Activated T-cell treated with anti-CD3 and anti-CD28 coated beads, Interleukin-2, amount 50 U/mL, for 24 hours (primary cell): ENCODE measurements around the gene ECHS1.
"Not testable (repeated sequence)": the region's sequence is repeated elsewhere in the genome, so short reads cannot be mapped to it uniquely, and the experiment has no call there.

Experiments
- DNase-seq: peaks from one replicate; pipeline ENCODE4 v3.0.0-alpha.2; 2020
- H3K27ac Mint-ChIP-seq: 2 replicates; pipeline ENCODE4 v1.8.0; 2020; ENCODE audit warnings: mild to moderate bottlenecking, mixed read lengths
- H3K27me3 Mint-ChIP-seq: 2 replicates; pipeline ENCODE4 v1.8.0; 2020; ENCODE audit warnings: mixed read lengths
- H3K36me3 Mint-ChIP-seq: 2 replicates; pipeline ENCODE4 v1.8.0; 2020; ENCODE audit warnings: low read depth, mixed read lengths
- H3K4me1 Mint-ChIP-seq: 2 replicates; pipeline ENCODE4 v1.8.0; 2020; ENCODE audit warnings: low read depth, mixed read lengths
- H3K4me3 Mint-ChIP-seq: 2 replicates; pipeline ENCODE4 v1.8.0; 2020; ENCODE audit warnings: mild to moderate bottlenecking, moderate library complexity, mixed read lengths
- H3K9me3 Mint-ChIP-seq: 2 replicates; pipeline ENCODE4 v1.8.0; 2020; ENCODE audit warnings: mixed read lengths

The ECHS1 gene

DNA sequence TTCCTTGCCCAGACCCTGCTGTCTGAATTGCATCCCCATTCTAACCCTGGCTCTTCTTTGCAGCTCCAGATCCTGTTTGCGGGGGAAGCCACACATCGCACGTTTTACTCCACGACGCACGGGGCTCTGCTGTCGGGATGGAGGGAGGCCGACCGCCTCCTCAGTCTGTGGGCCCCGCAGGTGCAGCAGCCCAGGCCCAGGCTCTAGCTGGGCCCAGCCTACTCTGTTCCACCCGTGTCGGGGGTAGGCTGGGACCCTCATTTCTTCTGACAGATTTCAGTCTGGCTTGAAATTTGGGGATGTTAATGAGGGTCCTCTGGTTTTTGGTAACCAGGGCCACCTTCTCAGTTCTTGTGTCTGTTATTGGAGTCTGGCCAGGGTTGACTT, 18.1 kb upstream of the ECHS1 start:
- H3K27me3 Mint-ChIP-seq: no peaks in the 10 kb centered on the region
- H3K9me3 Mint-ChIP-seq: no peaks in the 10 kb centered on the region
- no peak for DNase-seq
- H3K27ac Mint-ChIP-seq: peak overlapping the region; percentile 97
- peaks cover 64% of the 10 kb centered on the region for H3K4me1 Mint-ChIP-seq
- H3K36me3 Mint-ChIP-seq: peaks cover 19% of the 10 kb centered on the region
- peak overlapping the region; percentile 2 for H3K4me3 Mint-ChIP-seq

DNA sequence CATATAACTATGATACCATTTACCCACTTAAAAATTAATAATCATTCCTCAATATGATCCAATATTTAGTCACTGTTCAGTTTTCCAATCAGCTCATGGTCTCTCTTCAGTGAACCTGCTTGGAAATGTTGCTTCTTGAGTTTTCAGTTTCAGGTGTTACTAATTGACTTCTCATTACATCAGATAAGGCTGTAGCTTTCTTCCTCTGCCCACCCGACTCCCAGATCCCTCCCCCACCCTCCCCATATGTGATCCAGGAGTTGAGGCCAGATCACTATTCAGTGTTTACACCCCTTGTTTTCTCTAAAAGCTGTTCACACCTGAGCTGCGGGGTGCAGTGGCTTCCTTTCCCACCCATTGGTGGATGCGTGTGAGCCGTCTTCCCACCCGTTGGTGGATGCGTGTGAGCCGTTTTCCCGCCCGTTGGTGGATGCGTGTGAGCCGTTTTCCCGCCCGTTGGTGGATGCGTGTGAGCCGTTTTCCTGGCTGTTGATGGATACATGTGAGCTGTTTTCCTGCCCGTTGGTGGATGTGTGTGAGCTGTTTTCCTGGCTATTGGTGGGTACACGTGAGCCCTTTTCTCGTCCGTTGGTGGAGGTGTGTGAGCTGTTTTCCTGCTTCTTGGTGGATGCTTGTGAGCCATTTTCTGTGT, 17.6 kb upstream of the ECHS1 start:
- H3K36me3 Mint-ChIP-seq: peaks cover 16% of the 10 kb centered on the region
- H3K9me3 Mint-ChIP-seq: no peaks in the 10 kb centered on the region
- peak; percentile 46 for DNase-seq
- peak overlapping the region; percentile 97 for H3K27ac Mint-ChIP-seq
- peaks cover 58% of the 10 kb centered on the region for H3K4me1 Mint-ChIP-seq
- no peaks in the 10 kb centered on the region for H3K27me3 Mint-ChIP-seq
- peak overlapping the region; percentile 63 for H3K4me3 Mint-ChIP-seq

DNA sequence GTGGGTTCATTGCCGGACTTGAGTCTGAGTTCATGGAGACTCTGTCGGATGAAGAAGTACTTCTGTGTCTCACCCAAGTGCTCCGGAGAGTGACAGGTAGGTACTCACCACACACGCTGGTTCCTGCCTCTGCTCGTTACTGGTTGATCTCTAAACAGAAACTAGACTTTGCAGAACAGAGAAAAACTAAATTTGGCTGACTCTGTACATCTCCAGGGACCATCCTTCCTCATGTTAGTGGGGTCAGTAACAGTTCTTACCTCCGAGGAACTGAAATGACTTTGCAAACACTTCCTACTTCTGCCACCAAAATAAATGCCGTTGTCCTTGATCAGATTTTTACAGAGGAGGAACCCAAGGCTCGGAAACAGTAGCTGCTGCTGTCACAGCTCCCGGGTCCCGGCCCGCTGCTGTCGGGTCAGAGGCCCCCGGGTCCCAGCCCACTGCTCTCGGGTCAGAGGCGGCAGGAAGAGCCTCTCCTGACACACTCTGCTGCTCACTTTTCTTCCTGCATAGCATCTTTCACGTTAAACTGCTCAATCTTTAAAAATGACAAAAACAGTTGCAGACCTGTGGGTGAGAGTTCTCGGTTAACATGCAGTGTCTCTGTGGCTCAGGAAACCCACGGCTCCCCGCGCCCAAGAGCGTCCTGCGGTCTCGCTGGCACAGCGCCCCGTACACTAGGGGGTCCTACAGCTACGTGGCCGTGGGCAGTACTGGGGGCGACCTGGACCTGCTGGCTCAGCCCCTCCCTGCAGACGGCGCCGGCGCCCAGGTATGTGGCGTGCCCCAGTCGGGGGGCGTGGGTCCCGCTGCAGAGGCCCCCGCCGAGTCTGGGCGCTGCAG, 16.0 kb upstream of the ECHS1 start:
- peaks cover 7% of the 10 kb centered on the region for H3K36me3 Mint-ChIP-seq
- no peaks in the 10 kb centered on the region for H3K27me3 Mint-ChIP-seq
- peaks cover 48% of the 10 kb centered on the region for H3K4me1 Mint-ChIP-seq
- no peaks in the 10 kb centered on the region for H3K9me3 Mint-ChIP-seq
- peak overlapping the region; percentile 93 for H3K27ac Mint-ChIP-seq
- peak overlapping the region; percentile 80 for H3K4me3 Mint-ChIP-seq
- peak; percentile 63 for DNase-seq

DNA sequence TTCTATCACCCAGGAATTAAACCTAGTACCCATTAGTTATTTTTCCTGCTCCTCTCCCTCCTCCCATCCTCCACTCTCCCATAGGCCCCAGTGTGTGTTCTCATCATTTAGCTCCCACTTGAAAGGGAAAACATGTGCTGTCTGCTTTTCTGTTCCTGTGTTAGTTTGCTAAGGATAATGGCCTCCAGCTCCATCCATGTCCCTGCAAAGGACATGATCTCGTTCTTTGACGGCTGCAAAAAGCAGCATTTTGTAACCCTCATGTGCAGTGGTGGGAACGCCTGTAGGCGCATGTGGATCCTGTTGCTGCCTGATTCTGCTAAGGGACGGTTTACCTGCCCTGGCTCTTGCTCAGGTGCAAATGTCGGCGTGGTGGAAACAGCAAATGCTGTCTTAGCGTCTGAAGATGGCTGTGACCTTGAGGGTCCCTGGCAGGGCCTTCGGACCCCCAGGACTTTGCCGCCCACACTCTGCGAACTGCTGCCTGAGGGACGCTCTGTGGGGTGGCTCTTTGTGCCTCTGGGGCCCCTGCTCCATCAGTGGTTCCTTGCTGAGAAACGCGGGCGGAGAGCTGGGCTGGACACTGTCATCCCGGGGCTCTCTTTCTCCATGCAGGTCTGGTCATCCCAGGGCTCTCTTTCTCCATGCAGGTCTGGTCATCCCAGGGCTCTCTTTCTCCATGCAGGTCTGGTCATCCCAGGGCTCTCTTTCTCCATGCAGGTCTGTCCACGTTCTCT, 15.2 kb upstream of the ECHS1 start:
- DNase-seq: peak; percentile 22
- Mint-ChIP-seq H3K4me1 (peaks cover 45% of the 10 kb centered on the region), H3K4me3 (peak overlapping the region; percentile 80), H3K27me3 (no peaks in the 10 kb centered on the region), H3K9me3 (no peaks in the 10 kb centered on the region), H3K27ac (peak overlapping the region; percentile 93), H3K36me3 (peaks cover 8% of the 10 kb centered on the region)

DNA sequence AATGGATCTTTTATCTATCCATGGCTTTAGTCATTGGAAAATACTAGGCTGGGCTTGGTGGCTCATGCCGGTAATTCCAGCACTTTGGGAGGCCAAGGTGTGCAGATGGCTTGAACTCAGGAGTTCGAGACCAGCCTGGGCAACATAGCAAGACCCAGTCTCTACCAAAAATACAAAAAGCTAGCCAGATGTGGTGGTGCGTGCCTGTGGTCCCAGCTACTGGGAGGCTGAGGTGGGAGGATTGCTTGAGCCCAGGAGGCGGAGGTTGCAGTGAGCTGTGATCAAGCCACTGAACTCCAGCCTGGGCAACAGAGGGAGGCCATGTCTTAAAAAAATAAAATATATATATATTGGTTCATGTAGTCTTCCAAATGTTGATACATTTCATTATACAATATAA, 13.8 kb upstream of the ECHS1 start:
- H3K4me1 Mint-ChIP-seq: peaks cover 39% of the 10 kb centered on the region
- not testable (repeated sequence) for H3K36me3 Mint-ChIP-seq, H3K27me3 Mint-ChIP-seq, H3K27ac Mint-ChIP-seq, H3K4me3 Mint-ChIP-seq, H3K9me3 Mint-ChIP-seq
- DNase-seq: peak; percentile 14

DNA sequence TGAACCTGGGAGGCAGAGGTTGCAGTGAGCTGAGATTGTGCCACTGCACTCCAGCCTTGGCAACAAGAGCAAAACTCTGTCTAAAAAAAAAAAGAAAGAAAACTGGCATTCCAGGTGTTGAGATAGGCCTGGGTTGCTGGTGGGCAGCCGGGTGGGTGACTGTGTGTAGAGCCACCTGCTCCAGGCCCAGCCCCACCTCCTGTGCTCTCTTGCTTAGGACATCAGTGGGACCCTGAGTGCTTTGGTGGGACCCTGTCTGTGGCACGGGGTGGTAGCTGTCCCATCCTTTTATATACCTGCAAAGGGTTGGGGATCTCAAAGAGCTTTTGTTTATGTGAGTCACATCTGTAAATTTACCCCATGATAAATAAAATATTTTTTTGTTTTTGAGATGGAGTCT, 12.1 kb upstream of the ECHS1 start:
- H3K9me3 Mint-ChIP-seq: no peaks in the 10 kb centered on the region
- no peak for DNase-seq
- H3K36me3 Mint-ChIP-seq: peaks cover 8% of the 10 kb centered on the region
- no peak overlapping the region for H3K27ac Mint-ChIP-seq
- no peaks in the 10 kb centered on the region for H3K27me3 Mint-ChIP-seq
- peaks cover 24% of the 10 kb centered on the region for H3K4me1 Mint-ChIP-seq
- no peak overlapping the region for H3K4me3 Mint-ChIP-seq

DNA sequence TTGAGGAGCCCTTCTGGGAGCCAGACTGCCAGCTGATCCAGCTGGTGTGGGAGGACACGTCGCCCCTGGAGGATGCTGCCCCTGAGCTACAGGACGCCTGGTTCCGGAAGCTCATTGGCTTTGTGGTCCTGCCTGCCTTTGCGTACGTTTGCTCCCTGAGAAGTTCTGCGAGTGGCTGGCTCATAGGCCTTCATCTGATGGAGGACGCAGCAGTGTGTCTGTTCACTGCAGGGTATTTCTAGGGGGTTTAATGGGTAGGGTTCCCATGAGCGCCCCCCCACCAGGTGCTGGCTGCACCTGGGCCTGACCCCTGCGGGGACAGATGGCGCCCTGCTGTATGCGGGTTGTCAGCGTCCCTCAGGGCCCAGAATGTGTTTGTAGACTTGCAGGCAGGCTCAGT, 10.9 kb upstream of the ECHS1 start:
- peaks cover 8% of the 10 kb centered on the region for H3K36me3 Mint-ChIP-seq
- no peak overlapping the region for H3K27ac Mint-ChIP-seq
- no peak overlapping the region for H3K4me3 Mint-ChIP-seq
- no peak for DNase-seq
- H3K9me3 Mint-ChIP-seq: no peaks in the 10 kb centered on the region
- peaks cover 16% of the 10 kb centered on the region for H3K4me1 Mint-ChIP-seq
- no peaks in the 10 kb centered on the region for H3K27me3 Mint-ChIP-seq

DNA sequence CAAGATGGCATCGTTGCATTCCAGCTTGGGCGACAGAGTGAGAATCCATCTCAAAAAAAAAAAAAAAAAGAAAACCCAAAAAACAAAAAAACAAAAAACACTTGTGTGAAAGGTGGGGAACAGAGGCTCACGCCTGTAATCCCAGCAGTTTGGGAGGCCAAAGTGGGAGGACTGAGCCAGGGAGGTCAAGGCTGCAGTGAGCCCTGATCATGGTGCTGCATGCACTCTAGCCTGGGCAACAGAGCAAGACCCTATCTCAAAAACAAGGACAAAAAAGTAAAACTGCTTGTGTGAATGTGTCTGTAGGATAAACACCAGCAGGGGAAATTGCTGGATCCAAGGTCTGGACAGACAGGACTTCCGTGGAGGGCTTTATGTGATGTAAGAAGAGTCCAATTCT, 10.4 kb upstream of the ECHS1 start:
- no peaks in the 10 kb centered on the region for H3K9me3 Mint-ChIP-seq
- peaks cover 8% of the 10 kb centered on the region for H3K36me3 Mint-ChIP-seq
- no peaks in the 10 kb centered on the region for H3K27me3 Mint-ChIP-seq
- no peak overlapping the region for H3K27ac Mint-ChIP-seq
- H3K4me3 Mint-ChIP-seq: no peak overlapping the region
- peaks cover 11% of the 10 kb centered on the region for H3K4me1 Mint-ChIP-seq
- DNase-seq: no peak

DNA sequence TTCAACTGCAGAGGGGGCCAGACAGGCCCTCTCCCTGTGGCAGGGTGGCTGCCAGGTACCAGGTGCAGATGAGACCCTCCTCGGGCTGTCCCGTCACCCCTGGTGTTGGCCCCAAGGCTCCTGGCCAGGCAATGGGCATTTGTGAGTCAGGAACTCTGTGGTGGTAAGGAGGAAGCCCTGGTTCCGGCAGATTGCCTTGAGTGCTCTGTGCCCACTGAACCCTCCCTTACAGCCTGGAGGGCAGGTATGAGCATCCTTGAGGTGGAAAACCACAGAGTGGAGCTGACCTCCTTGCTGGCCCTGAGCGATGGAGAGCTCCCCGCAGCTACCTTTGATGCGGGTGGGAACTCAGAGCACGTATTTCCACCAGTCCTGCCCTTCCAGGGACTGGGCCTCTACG, 7.9 kb upstream of the ECHS1 start:
- DNase-seq: no peak

DNA sequence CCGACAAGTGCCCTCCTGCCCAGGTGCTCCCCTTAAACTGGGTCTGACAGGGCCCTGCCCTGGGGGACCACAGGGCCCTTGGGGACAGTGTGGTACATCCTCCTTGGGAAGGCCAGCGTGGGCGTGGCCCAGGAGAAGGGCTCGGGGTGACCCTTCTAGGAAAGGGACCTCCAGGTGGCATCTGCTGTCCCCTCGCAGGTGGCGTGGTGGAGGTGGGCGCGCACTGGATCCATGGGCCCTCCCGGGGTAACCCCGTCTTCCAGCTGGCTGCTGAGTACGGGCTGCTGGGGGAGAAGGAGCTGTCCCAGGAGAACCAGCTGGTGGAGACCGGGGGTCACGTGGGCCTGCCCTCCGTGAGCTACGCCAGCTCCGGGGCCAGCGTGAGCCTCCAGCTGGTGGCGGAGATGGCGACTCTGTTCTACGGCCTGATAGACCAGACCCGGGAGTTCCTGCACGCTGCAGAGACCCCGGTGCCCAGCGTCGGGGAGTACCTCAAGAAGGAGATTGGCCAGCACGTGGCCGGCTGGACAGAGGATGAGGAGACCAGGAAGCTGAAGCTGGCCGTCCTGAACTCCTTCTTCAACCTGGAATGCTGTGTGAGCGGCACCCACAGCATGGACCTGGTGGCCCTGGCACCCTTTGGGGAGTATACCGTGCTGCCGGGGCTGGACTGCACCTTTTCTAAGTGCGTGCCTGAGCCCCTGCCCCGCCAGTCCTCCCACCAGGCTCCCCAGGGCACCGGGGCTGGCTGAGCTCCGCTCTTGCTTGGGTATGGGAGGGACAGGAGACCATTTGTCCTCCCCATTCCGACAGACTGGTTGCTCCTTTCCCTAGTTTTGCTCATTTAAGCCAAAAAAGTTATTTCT, 6.9 kb upstream of the ECHS1 start:
- Mint-ChIP-seq H3K27ac (no peak overlapping the region), H3K36me3 (peaks cover 6% of the 10 kb centered on the region), H3K9me3 (no peaks in the 10 kb centered on the region), H3K4me3 (peak overlapping the region; percentile 63), H3K27me3 (no peaks in the 10 kb centered on the region), H3K4me1 (peaks cover 7% of the 10 kb centered on the region)
- peak; percentile 50 for DNase-seq

More for the DNA sequence above, 7.9 kb upstream of the ECHS1 start:
- Mint-ChIP-seq H3K27ac (no peak overlapping the region), H3K9me3 (no peaks in the 10 kb centered on the region), H3K4me1 (peaks cover 7% of the 10 kb centered on the region), H3K27me3 (no peaks in the 10 kb centered on the region), H3K36me3 (peaks cover 6% of the 10 kb centered on the region), H3K4me3 (no peak overlapping the region)

DNA sequence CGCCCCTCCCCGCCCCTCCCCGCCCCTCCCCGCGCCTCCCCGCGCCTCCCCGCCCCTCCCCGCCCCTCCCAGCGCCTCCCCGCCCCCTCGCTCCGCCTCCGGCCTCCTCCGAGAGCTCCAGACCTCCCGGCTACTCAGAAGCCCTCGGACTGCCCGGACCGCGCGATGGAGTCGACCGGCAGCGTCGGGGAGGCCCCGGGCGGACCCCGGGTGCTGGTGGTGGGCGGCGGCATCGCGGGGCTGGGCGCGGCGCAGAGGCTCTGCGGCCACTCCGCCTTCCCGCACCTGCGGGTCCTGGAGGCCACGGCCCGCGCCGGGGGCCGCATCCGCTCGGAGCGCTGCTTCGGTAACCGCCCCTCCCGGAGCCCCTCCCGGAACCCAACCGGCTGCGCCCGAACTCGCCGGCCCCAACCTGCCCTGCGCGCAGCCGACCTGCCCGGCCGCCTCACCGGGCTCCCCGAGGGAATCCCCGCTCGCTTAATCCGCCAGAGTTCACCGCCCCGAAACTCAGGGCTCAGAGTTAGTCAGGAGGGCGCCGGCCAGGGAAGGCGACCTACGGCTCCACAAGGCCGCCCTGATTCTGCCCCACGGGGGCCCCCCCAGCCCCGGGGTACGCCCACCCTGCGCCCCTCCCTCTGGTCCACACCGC, 6.1 kb upstream of the ECHS1 start, which contains the start of gene PAOX:
PAOX (plus strand) TSS at position 111 of the 649 bp plus-strand sequence; CDS start at position 166, 55 bp downstream.
- Mint-ChIP-seq H3K4me3 (peak within 1 kb of the TSS; percentile 77), H3K36me3 (peaks cover 2% of the 10 kb centered on the region), H3K27ac (peak within 1 kb of the TSS; percentile 22), H3K4me1 (peaks cover 10% of the 10 kb centered on the region), H3K27me3 (no peaks in the 10 kb centered on the region), H3K9me3 (no peaks in the 10 kb centered on the region)
- peak; percentile 83 for DNase-seq

DNA sequence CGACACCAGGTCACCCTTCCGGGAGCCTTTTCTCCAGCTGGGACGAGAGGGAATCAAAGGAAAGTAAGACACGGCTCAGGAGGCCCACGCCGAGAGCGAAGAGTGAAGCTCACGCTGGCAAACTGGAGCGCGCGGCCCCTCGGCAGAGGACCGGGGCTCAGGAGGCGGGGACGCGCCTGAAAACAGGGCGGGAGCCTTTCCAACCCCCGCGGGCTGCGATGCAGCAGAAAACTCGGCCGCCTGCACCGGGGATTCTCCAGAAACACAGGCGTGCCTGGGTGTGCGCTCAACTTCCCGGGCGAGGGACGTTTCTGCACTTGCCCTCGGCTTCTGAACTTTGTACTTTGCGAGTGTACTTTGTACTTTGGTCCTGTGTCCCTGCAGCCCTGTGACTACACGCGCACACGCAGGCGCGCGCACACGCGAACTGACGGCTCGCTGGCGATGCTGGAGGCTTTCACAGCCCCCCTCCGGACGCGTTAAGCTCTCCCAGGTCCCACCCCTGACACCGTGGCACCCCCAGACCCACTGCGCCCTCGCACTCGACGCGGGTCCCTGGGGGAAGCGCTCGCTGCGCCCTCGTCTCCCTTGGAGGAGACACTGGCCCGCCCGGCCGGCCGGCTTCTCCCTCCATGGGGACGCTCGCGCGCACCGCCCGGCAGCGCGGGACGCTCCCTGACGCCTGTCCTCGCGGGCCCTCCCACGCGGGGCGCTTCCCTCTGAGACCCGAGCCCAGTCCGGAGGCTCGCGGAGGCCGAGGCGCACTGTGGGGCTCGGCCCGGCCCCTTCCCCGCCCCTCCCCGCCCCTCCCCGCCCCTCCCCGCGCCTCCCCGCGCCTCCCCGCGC, 5.3 kb upstream of the ECHS1 start:
- DNase-seq: peak; percentile 79
- H3K4me3 Mint-ChIP-seq: peak overlapping the region; percentile 77
- H3K27me3 Mint-ChIP-seq: no peaks in the 10 kb centered on the region
- no peaks in the 10 kb centered on the region for H3K9me3 Mint-ChIP-seq
- no peaks in the 10 kb centered on the region for H3K36me3 Mint-ChIP-seq
- peak overlapping the region; percentile 22 for H3K27ac Mint-ChIP-seq
- peaks cover 13% of the 10 kb centered on the region for H3K4me1 Mint-ChIP-seq

DNA sequence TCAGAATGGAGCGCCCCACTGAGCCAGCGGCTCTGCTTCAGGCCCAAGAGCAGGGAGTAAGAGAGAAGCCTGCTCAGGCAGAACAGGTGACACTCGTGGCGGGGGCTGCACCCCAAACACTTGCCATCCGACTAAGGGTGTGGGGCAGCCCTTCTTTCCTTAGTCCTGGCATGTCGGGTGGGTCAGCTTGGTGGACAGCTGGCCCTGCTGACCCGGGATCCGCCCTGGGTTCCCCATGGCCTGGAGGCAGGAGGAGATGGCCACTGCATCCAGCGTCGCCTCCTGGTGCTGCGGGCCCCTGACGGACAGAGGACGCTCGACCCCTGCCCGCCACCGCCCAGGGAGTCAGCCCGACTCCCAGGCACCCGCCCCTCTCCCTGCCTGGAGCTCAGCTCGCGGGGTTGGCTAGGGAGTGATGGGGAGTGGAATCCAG, 4.7 kb upstream of the ECHS1 start:
- Mint-ChIP-seq H3K27me3 (no peaks in the 10 kb centered on the region), H3K9me3 (no peaks in the 10 kb centered on the region), H3K36me3 (peaks cover 2% of the 10 kb centered on the region), H3K27ac (peak overlapping the region; percentile 22), H3K4me1 (peaks cover 14% of the 10 kb centered on the region), H3K4me3 (peak overlapping the region; percentile 77)
- DNase-seq: no peak
